SK-N-SH treated with all-trans-retinoic acid at 6 μM for 48 hours (cell line): ENCODE measurements around the gene CDR2.

Experiments used
- ATAC-seq: fragments of 200-7000 bp; cut with Tn5 transposase; 3 replicates; pipeline ENCODE4 v1.9.1; 2020; ENCODE audit warnings: mild to moderate bottlenecking, moderate library complexity
- ARNTL ChIP-seq: fragments of 450-650 bp; formaldehyde crosslinking; IDR thresholded peaks from 2 replicates; pipeline ENCODE4 v1.5.0; 2020; ENCODE audit warnings: low read depth, mild to moderate bottlenecking, moderate library complexity, borderline replicate concordance
- ESRRG ChIP-seq: fragments of 250-450 bp; sonication (Bioruptor Pico); IDR thresholded peaks from 2 replicates; pipeline ENCODE4 v1.6.1; 2021; ENCODE audit warnings: mild to moderate bottlenecking
- GLIS3 ChIP-seq: fragments of 250-450 bp; sonication (Bioruptor Pico); IDR thresholded peaks from 2 replicates; pipeline ENCODE4 v1.5.0; 2020; ENCODE audit warnings: mild to moderate bottlenecking, moderate library complexity
- ISL1 ChIP-seq: fragments of 250-450 bp; sonication (Bioruptor Pico); IDR thresholded peaks from 2 replicates; pipeline ENCODE4 v2.1.2; 2022; ENCODE audit warnings: mild to moderate bottlenecking, moderate library complexity
- OSR1 ChIP-seq: fragments of 250-450 bp; sonication (Bioruptor Pico); IDR thresholded peaks from 2 replicates; pipeline ENCODE4 v1.8.0; 2022; ENCODE audit warnings: moderate library complexity, mild to moderate bottlenecking, inconsistent platforms
- POU6F1 ChIP-seq: fragments of 250-450 bp; sonication (Bioruptor Pico); IDR thresholded peaks from 2 replicates; pipeline ENCODE4 v1.8.0; 2021; ENCODE audit warnings: low read depth, mild to moderate bottlenecking, moderate library complexity, borderline replicate concordance
- PPARA ChIP-seq: fragments of 250-450 bp; sonication (Bioruptor Pico); IDR thresholded peaks from 2 replicates; pipeline ENCODE4 v1.5.0; 2020; ENCODE audit warnings: mild to moderate bottlenecking, borderline replicate concordance
- SNAI2 ChIP-seq: fragments of 250-450 bp; sonication (Bioruptor Pico); IDR thresholded peaks from 2 replicates; pipeline ENCODE4 v1.5.0; 2020; ENCODE audit warnings: mild to moderate bottlenecking, moderate library complexity
- TCF4 ChIP-seq: fragments of 250-450 bp; sonication (Bioruptor Pico); IDR thresholded peaks from 2 replicates; pipeline ENCODE4 v1.8.0; 2021; ENCODE audit warnings: mild to moderate bottlenecking, moderate library complexity, borderline replicate concordance
- TOX ChIP-seq: fragments of 250-450 bp; sonication (Bioruptor Pico); IDR thresholded peaks from 2 replicates; pipeline ENCODE4 v1.8.0; 2021; ENCODE audit warnings: mild to moderate bottlenecking, moderate library complexity, borderline replicate concordance
- TSHZ2 ChIP-seq: fragments of 250-450 bp; sonication (Bioruptor Pico); IDR thresholded peaks from 2 replicates; pipeline ENCODE4 v1.5.0; 2020; ENCODE audit warnings: mild to moderate bottlenecking, moderate library complexity
- ZC3H10 ChIP-seq: fragments of 250-450 bp; sonication (Bioruptor Pico); IDR thresholded peaks from 2 replicates; pipeline ENCODE4 v1.5.1; 2021; ENCODE audit warnings: mild to moderate bottlenecking, moderate library complexity
- ZFP3 ChIP-seq: fragments of 250-450 bp; sonication (Bioruptor Pico); IDR thresholded peaks from 2 replicates; pipeline ENCODE4 v1.5.0; 2020; ENCODE audit warnings: mild to moderate bottlenecking, moderate library complexity
- ZFP30 ChIP-seq: fragments of 450-650 bp; formaldehyde crosslinking; IDR thresholded peaks from 2 replicates; pipeline ENCODE4 v1.5.0; 2022; ENCODE audit warnings: mild to moderate bottlenecking, moderate library complexity
- ZNF565 ChIP-seq: fragments of 450-650 bp; formaldehyde crosslinking; conservative IDR thresholded peaks from 2 replicates; pipeline ENCODE4 v1.5.0; 2020; ENCODE audit warnings: low read depth, mild to moderate bottlenecking, moderate library complexity
- ZNF70 ChIP-seq: fragments of 450-650 bp; formaldehyde crosslinking; IDR thresholded peaks from 2 replicates; pipeline ENCODE4 v1.5.0; 2020; ENCODE audit warnings: mild to moderate bottlenecking, moderate library complexity
- ZNF8 ChIP-seq: fragments of 450-650 bp; formaldehyde crosslinking; IDR thresholded peaks from 2 replicates; pipeline ENCODE4 v1.5.0; 2020; ENCODE audit warnings: mild to moderate bottlenecking, moderate library complexity
- TF ChIP-seq, protein P1 (sequence below): fragments of 250-450 bp; sonication (Bioruptor Pico); IDR thresholded peaks from 2 replicates; pipeline ENCODE4 v1.5.1; 2020; ENCODE audit warnings: low read depth, mild to moderate bottlenecking, moderate library complexity
- TF ChIP-seq, protein P2 (sequence below): fragments of 250-450 bp; sonication (Bioruptor Pico); IDR thresholded peaks from 2 replicates; pipeline ENCODE4 v1.5.1; 2021; ENCODE audit warnings: mild to moderate bottlenecking, moderate library complexity

Gene CDR2

DNA sequence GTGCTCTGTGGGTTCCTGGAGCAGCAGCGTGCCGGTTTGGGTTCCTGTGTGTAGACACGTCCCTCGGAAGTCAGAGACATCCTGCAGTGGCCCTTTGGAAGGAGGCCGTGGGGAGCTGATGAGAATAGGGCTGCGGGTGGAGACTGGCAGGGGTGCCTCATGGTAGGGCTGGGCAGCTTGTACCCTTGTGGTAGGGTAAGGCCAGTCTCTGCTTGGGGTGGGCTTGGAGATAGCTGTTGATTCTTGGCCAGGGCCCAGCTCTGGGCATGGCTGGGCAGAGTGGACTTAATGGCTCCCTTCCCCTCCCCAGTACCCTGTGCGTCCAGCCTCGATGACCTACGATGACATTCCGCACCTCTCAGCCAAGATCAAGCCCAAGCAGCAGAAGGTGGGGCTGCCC is 66.6 kb downstream of the CDR2 start:
- no peak for ATAC-seq
- no peak for TF ChIP-seq TCF4 (CRISPR knock-in tag)
- no peak for TF ChIP-seq ZC3H10 (CRISPR knock-in tag)
- TF ChIP-seq, protein P1, sequence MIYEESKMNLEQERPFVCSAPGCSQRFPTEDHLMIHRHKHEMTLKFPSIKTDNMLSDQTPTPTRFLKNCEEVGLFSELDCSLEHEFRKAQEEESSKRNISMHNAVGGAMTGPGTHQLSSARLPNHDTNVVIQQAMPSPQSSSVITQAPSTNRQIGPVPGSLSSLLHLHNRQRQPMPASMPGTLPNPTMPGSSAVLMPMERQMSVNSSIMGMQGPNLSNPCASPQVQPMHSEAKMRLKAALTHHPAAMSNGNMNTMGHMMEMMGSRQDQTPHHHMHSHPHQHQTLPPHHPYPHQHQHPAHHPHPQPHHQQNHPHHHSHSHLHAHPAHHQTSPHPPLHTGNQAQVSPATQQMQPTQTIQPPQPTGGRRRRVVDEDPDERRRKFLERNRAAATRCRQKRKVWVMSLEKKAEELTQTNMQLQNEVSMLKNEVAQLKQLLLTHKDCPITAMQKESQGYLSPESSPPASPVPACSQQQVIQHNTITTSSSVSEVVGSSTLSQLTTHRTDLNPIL (CRISPR knock-in tag), result no peak
- no peak for TF ChIP-seq PPARA (CRISPR knock-in tag)
- no peak for TF ChIP-seq ZFP3
- no peak for TF ChIP-seq ISL1
- TF ChIP-seq ZNF565 (CRISPR knock-in tag), result no peak
- TF ChIP-seq, protein P2, sequence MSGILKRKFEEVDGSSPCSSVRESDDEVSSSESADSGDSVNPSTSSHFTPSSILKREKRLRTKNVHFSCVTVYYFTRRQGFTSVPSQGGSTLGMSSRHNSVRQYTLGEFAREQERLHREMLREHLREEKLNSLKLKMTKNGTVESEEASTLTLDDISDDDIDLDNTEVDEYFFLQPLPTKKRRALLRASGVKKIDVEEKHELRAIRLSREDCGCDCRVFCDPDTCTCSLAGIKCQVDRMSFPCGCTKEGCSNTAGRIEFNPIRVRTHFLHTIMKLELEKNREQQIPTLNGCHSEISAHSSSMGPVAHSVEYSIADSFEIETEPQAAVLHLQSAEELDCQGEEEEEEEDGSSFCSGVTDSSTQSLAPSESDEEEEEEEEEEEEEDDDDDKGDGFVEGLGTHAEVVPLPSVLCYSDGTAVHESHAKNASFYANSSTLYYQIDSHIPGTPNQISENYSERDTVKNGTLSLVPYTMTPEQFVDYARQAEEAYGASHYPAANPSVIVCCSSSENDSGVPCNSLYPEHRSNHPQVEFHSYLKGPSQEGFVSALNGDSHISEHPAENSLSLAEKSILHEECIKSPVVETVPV (CRISPR knock-in tag), result no peak
- TF ChIP-seq ZNF70, result no peak
- TF ChIP-seq ARNTL (CRISPR knock-in tag), result no peak
- TF ChIP-seq ZNF8 (CRISPR knock-in tag), result no peak
- TF ChIP-seq OSR1, result no peak
- no peak for TF ChIP-seq GLIS3 (CRISPR knock-in tag)
- no peak for TF ChIP-seq POU6F1 (CRISPR knock-in tag)
- TF ChIP-seq TSHZ2 (CRISPR knock-in tag), result no peak
- no peak for TF ChIP-seq ZFP30 (CRISPR knock-in tag)
- TF ChIP-seq TOX (CRISPR knock-in tag), result no peak
- no peak for TF ChIP-seq ESRRG (CRISPR knock-in tag)

DNA sequence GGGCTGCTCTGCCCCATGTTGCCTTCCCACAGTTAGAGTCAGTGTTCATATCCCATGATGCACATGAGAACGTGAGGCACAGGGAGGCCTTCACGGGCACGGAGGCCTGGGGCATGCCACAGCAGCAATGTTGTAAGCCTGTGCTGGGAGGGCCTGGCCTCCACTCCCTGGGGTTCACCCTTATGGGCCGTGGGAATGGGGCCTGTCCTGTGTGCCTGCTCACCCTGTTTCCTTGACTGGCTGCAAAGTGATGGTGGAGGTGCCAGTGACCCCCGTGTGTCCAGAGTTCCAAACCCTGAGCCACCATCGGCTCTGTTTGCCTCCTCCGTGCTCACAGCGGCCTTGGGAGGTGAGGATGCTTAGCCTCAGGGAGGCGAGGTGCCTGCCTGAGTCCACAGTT is 67.6 kb downstream of the CDR2 start:
- no peak for TF ChIP-seq GLIS3 (CRISPR knock-in tag)
- TF ChIP-seq ZNF8 (CRISPR knock-in tag), result no peak
- no peak for TF ChIP-seq ESRRG (CRISPR knock-in tag)
- no peak for TF ChIP-seq SNAI2 (CRISPR knock-in tag)
- TF ChIP-seq, protein P1 (CRISPR knock-in tag), result no peak
- no peak for TF ChIP-seq ZNF70
- TF ChIP-seq, protein P2 (CRISPR knock-in tag), result no peak
- TF ChIP-seq ISL1, result no peak
- no peak for TF ChIP-seq POU6F1 (CRISPR knock-in tag)
- no peak for TF ChIP-seq OSR1
- ATAC-seq, result no peak
